Body of pancreas (tissue), 4 donors: ENCODE data around the gene KRTAP22-1.

Source experiments
- POLR2A ChIP-seq, 3 donors: fragments of 450-650 bp; IDR thresholded peaks; one replicate each; pipeline ENCODE4 v1.6.1; 2016; ENCODE audit warnings: antibody characterized with exemption in 3 of 3, mild to moderate bottlenecking in 2 of 3
- TF ChIP-seq, protein P1 (sequence below), 7 experiments: fragments of 450-650 bp in 4 of 7; fragments of 200-600 bp in 3 of 7; sonication (generic) in 3 of 7; IDR thresholded peaks; one replicate each; pipeline ENCODE4 v1.5.1; 2016 to 2019; ENCODE audit warnings: antibody characterized with exemption in 7 of 7

DNA sequence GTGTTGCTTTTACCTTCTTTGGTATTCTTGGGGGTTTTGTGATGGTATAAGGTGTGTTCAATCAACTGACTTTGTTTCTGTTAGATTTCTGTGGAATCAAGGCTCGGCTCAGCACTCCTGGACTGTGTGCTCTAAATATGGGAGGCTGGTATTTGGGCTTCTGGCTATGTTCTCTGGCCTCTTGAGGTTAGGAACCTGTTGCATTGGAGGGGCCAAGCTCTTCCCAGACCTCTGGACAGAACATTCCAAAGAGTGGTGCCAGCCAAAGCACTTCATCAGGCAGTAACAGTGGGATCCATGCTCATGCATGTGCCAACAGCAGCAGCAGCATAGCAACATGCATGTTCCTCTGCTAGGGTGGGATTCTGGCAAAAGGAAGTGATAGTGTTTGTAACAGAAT, 48.1 kb upstream of the KRTAP22-1 start:
- TF ChIP-seq, protein P1, sequence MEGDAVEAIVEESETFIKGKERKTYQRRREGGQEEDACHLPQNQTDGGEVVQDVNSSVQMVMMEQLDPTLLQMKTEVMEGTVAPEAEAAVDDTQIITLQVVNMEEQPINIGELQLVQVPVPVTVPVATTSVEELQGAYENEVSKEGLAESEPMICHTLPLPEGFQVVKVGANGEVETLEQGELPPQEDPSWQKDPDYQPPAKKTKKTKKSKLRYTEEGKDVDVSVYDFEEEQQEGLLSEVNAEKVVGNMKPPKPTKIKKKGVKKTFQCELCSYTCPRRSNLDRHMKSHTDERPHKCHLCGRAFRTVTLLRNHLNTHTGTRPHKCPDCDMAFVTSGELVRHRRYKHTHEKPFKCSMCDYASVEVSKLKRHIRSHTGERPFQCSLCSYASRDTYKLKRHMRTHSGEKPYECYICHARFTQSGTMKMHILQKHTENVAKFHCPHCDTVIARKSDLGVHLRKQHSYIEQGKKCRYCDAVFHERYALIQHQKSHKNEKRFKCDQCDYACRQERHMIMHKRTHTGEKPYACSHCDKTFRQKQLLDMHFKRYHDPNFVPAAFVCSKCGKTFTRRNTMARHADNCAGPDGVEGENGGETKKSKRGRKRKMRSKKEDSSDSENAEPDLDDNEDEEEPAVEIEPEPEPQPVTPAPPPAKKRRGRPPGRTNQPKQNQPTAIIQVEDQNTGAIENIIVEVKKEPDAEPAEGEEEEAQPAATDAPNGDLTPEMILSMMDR (IDR thresholded peaks at IDR 0.05) = no peak
- TF ChIP-seq POLR2A (IDR thresholded peaks at IDR 0.05) = no peak
